H9 (cell line): Measurements from ENCODE around the gene FAM170B. TPM values are rescaled to one million over a fixed set of nuclear protein-coding genes. Genes with fewer than 3 reads are reported as not detected.

Source experiments
- DNase-seq: peaks from one replicate; pipeline ENCODE4 v3.0.0-alpha.2; 2017
- H2AFZ ChIP-seq: one replicate; pipeline ENCODE4 v1.6.1; 2013; ENCODE audit warnings: mild to moderate bottlenecking, low read length, control low read depth, moderate library complexity
- H2AK5ac ChIP-seq: 2 replicates; pipeline ENCODE4 v1.6.1; 2013; ENCODE audit warnings: low read length, control low read depth, mixed read lengths; ENCODE audit not compliant: insufficient read length
- H2BK120ac ChIP-seq: one replicate; pipeline ENCODE4 v1.6.1; 2013; ENCODE audit warnings: low read depth, mild to moderate bottlenecking, low read length, control low read depth, inconsistent platforms; ENCODE audit not compliant: poor library complexity, severe bottlenecking
- H2BK12ac ChIP-seq: 2 replicates; pipeline ENCODE4 v1.6.1; 2013; ENCODE audit warnings: low read length, control low read depth, mixed read lengths, low read depth; ENCODE audit not compliant: insufficient read length
- H2BK15ac ChIP-seq: 2 replicates; pipeline ENCODE4 v1.6.1; 2013; ENCODE audit warnings: low read depth, low read length, control low read depth
- H2BK20ac ChIP-seq: one replicate; pipeline ENCODE4 v1.6.1; 2013; ENCODE audit warnings: low read depth, mild to moderate bottlenecking, low read length, control low read depth, inconsistent platforms; ENCODE audit not compliant: poor library complexity, severe bottlenecking
- H2BK5ac ChIP-seq: 2 replicates; pipeline ENCODE4 v1.6.1; 2013; ENCODE audit warnings: low read length, control low read depth, mixed read lengths; ENCODE audit not compliant: insufficient read length
- H3K14ac ChIP-seq: 2 replicates; pipeline ENCODE4 v1.6.1; 2013; ENCODE audit warnings: low read length, control low read depth; ENCODE audit not compliant: insufficient read depth
- H3K18ac ChIP-seq: 2 replicates; pipeline ENCODE4 v1.6.1; 2013; ENCODE audit warnings: low read depth, mild to moderate bottlenecking, mixed read lengths, low read length, control low read depth; ENCODE audit not compliant: insufficient read length
- H3K23ac ChIP-seq: 2 replicates; pipeline ENCODE4 v1.6.1; 2013; ENCODE audit warnings: low read length, control low read depth, mixed read lengths, low read depth; ENCODE audit not compliant: insufficient read length
- H3K23me2 ChIP-seq: 2 replicates; pipeline ENCODE4 v1.6.1; 2013; ENCODE audit warnings: low read depth, mild to moderate bottlenecking, mixed read lengths, low read length, control low read depth; ENCODE audit not compliant: insufficient read length, poor library complexity, severe bottlenecking
- H3K27ac ChIP-seq: 2 replicates; pipeline ENCODE4 v1.5.1; 2013; ENCODE audit warnings: low read length, control low read depth, mixed read lengths, low read depth; ENCODE audit not compliant: insufficient read length
- H3K27me3 ChIP-seq: 2 replicates; pipeline ENCODE4 v1.6.1; 2013; ENCODE audit warnings: low read length, control low read depth, inconsistent platforms; ENCODE audit not compliant: insufficient read depth
- H3K4ac ChIP-seq: 2 replicates; pipeline ENCODE4 v1.6.1; 2013; ENCODE audit warnings: low read depth, mild to moderate bottlenecking, control low read depth, inconsistent platforms, low read length, moderate library complexity
- H3K4me1 ChIP-seq: 2 replicates; pipeline ENCODE4 v1.6.1; 2013; ENCODE audit warnings: low read length, control low read depth, inconsistent platforms; ENCODE audit not compliant: insufficient read depth
- H3K4me2 ChIP-seq: 2 replicates; pipeline ENCODE4 v1.6.1; 2013; ENCODE audit warnings: low read length, control low read depth, mixed read lengths; ENCODE audit not compliant: insufficient read length, insufficient read depth
- H3K56ac ChIP-seq: 2 replicates; pipeline ENCODE4 v1.6.1; 2013; ENCODE audit warnings: low read depth, mild to moderate bottlenecking, mixed read lengths, low read length, control low read depth; ENCODE audit not compliant: insufficient read length
- H3K79me1 ChIP-seq: 2 replicates; pipeline ENCODE4 v1.6.1; 2013; ENCODE audit warnings: low read depth, mild to moderate bottlenecking, moderate library complexity, low read length, control low read depth, inconsistent platforms; ENCODE audit not compliant: insufficient read depth, poor library complexity, severe bottlenecking
- H3K79me2 ChIP-seq: 2 replicates; pipeline ENCODE4 v1.6.1; 2013; ENCODE audit warnings: low read length, control low read depth, inconsistent platforms; ENCODE audit not compliant: insufficient read depth
- H3K9ac ChIP-seq: 2 replicates; pipeline ENCODE4 v1.6.1; 2013; ENCODE audit warnings: low read length, control low read depth, mixed read lengths; ENCODE audit not compliant: insufficient read length; ENCODE audit errors: extremely low read depth
- H3K9me3 ChIP-seq: one replicate; pipeline ENCODE4 v1.6.1; 2013; ENCODE audit warnings: low read depth, low read length, inconsistent platforms; ENCODE audit not compliant: control insufficient read depth
- H3T11ph ChIP-seq: one replicate; pipeline ENCODE4 v1.6.1; 2013; ENCODE audit warnings: mild to moderate bottlenecking, low read length, control low read depth, inconsistent platforms
- H4K20me1 ChIP-seq: one replicate; pipeline ENCODE4 v1.6.1; 2013; ENCODE audit not compliant: control insufficient read depth, insufficient read length, insufficient read depth
- H4K5ac ChIP-seq: 2 replicates; pipeline ENCODE4 v1.6.1; 2013; ENCODE audit warnings: low read depth, mild to moderate bottlenecking, mixed read lengths, low read length, control low read depth; ENCODE audit not compliant: insufficient read length
- H4K8ac ChIP-seq: replicated peaks from 2 replicates; pipeline ENCODE4 v1.6.1; 2013; ENCODE audit warnings: low read length, control low read depth, mixed read lengths, low read depth; ENCODE audit not compliant: insufficient read length
- H4K91ac ChIP-seq: 2 replicates; pipeline ENCODE4 v1.6.1; 2013; ENCODE audit warnings: low read depth, mild to moderate bottlenecking, moderate library complexity, mixed read lengths, low read length, control low read depth; ENCODE audit not compliant: insufficient read length
- H3K27ac Mint-ChIP-seq, 3 experiments: 2 replicates in 2 of 3; 3 replicates in 1 of 3; pipeline ENCODE4 v1.8.0; 2020 to 2021; ENCODE audit warnings: mixed read lengths in 3 of 3, mild to moderate bottlenecking in 1 of 3, moderate library complexity in 1 of 3
- H3K27me3 Mint-ChIP-seq: 2 replicates; pipeline ENCODE4 v1.8.0; 2021; ENCODE audit warnings: low read depth, mild to moderate bottlenecking, moderate library complexity, mixed read lengths
- H3K36me3 Mint-ChIP-seq, 3 experiments: 2 replicates in 2 of 3; 3 replicates in 1 of 3; pipeline ENCODE4 v1.8.0; 2020 to 2021; ENCODE audit warnings: low read depth in 3 of 3, mixed read lengths in 3 of 3; ENCODE audit not compliant: insufficient read depth in 1 of 3
- H3K4me1 Mint-ChIP-seq, 2 experiments: 2 replicates each; pipeline ENCODE4 v1.8.0; 2020; ENCODE audit warnings: mixed read lengths in 2 of 2
- H3K4me3 Mint-ChIP-seq, 2 experiments: 2 replicates in 1 of 2; 3 replicates in 1 of 2; pipeline ENCODE4 v1.8.0; 2020 to 2021; ENCODE audit warnings: mild to moderate bottlenecking in 2 of 2, mixed read lengths in 2 of 2, moderate library complexity in 1 of 2
- H3K9me3 Mint-ChIP-seq, 2 experiments: 2 replicates in 1 of 2; 3 replicates in 1 of 2; pipeline ENCODE4 v1.8.0; 2020; ENCODE audit warnings: mild to moderate bottlenecking in 2 of 2, mixed read lengths in 2 of 2, moderate library complexity in 1 of 2
- CTCF ChIP-seq: fragments of 200-600 bp; sonication (generic); conservative IDR thresholded peaks from 3 replicates; pipeline ENCODE4 v1.8.0; 2021; ENCODE audit warnings: antibody characterized with exemption, mild to moderate bottlenecking
- WGBS: extraction: QIAGEN DNeasy Blood & Tissue Kit; methylation state at CpG from one replicate; pipeline ENCODE4 v1.1.7; 2013; ENCODE audit warnings: missing lambda C conversion rate, low lambda C conversion rate, mixed read lengths; ENCODE audit not compliant: insufficient read length; ENCODE audit errors: extremely low coverage; 5-methylcytosine and 5-hydroxymethylcytosine counted together
- total RNA-seq: library from RNA; stranded (reverse); gene quantifications from 2 replicates; pipeline ENCODE4 v1.2.1, GENCODE V29; 2021

FAM170B gene
- total RNA-seq, 1 experiment from 2014 or later: not detected

- no peak overlapping the region for H2BK12ac ChIP-seq
- no peak overlapping the region for H3K4me3 Mint-ChIP-seq
- no peak overlapping the region for H4K91ac ChIP-seq
- no peak overlapping the region for H3K4ac ChIP-seq
- H3K23me2 ChIP-seq: no peaks in the 10 kb centered on the region
- no peak overlapping the region for H2BK15ac ChIP-seq
- H3K23ac ChIP-seq: no peak overlapping the region
- no peak overlapping the region for H2AFZ ChIP-seq
- H3T11ph ChIP-seq: no peak overlapping the region
- H3K4me1 Mint-ChIP-seq: peaks cover 14 to 18% of the 10 kb centered on the region in 2 experiments
- TF ChIP-seq CTCF: no peak
- H3K36me3 Mint-ChIP-seq: no peaks in the 10 kb centered on the region
- DNase-seq: no peak
- no CpG with 5 or more reads among the region's 8 CpGs for WGBS
- H3K4me1 ChIP-seq: no peaks in the 10 kb centered on the region
- no peak overlapping the region for H3K9ac ChIP-seq
- no peaks in the 10 kb centered on the region for H3K9me3 ChIP-seq
- no peak overlapping the region for H2AK5ac ChIP-seq
- no peaks in the 10 kb centered on the region for H3K79me2 ChIP-seq
- H3K27ac Mint-ChIP-seq: 0 out of 7 replicates have a peak overlapping the region, but pooled peaks of 1 of the 3 experiments have one; percentile 7
- no peak overlapping the region for H4K8ac ChIP-seq
- no peak overlapping the region for H4K5ac ChIP-seq
- no peaks in the 10 kb centered on the region for H3K27me3 ChIP-seq
- no peak overlapping the region for H3K27ac ChIP-seq
- H3K14ac ChIP-seq: no peak overlapping the region
- no peak overlapping the region for H2BK20ac ChIP-seq
- H3K79me1 ChIP-seq: no peaks in the 10 kb centered on the region
- no peak overlapping the region for H2BK120ac ChIP-seq
- H3K27me3 Mint-ChIP-seq: peaks cover 5% of the 10 kb centered on the region; the same call in 1 of the 2 replicates
- H2BK5ac ChIP-seq: no peak overlapping the region
- H3K56ac ChIP-seq: no peak overlapping the region
- no peaks in the 10 kb centered on the region for H3K9me3 Mint-ChIP-seq
- H3K18ac ChIP-seq: no peak overlapping the region
- no peak overlapping the region for H3K4me2 ChIP-seq
- no peaks in the 10 kb centered on the region for H4K20me1 ChIP-seq
Measured at GRCh38 chr10:49096890-49097445, 36.9 kb downstream of the FAM170B start.
